ENCODE data around the gene EBP.

EBP gene

GRCh38 chrX:48507246-48507645 is 14.4 kb upstream of the EBP start:
- in situ Hi-C loops (cut with HindIII; ENCODE audit: low pct_ligation_motif_present, low sequenced_read_pairs), result no loop called here
- DNase-seq, result no peak
- H3K27me3 ChIP-seq (replicated peaks), result no peaks in the 10 kb centered on the region
- H3K4me3 ChIP-seq (ENCODE audit: low read depth, low read length), result no peak overlapping the region
- no peaks in the 10 kb centered on the region for H3K36me3 ChIP-seq (replicated peaks)
- no peak for TF ChIP-seq CTCF (IDR thresholded peaks at IDR 0.05; ENCODE audit: low read depth, low read length, missing control alignments)
- no peak overlapping the region for H3K27ac ChIP-seq

GRCh38 chrX:48508400-48509244 is 13.0 kb upstream of the EBP start, which contains the start of gene PORCN:
PORCN (plus strand) TSS chrX:48508992; CDS start chrX:48509821, 829 bp downstream.
- no peak for TF ChIP-seq CTCF (IDR thresholded peaks at IDR 0.05; ENCODE audit: low read depth, low read length, missing control alignments)
- H3K4me3 ChIP-seq (ENCODE audit: low read depth, low read length), result peak within 1 kb of the TSS; percentile 80
- H3K27me3 ChIP-seq (replicated peaks), result no peaks in the 10 kb centered on the region
- in situ Hi-C loops (cut with HindIII; ENCODE audit: low pct_ligation_motif_present, low sequenced_read_pairs), result no loop called here
- H3K27ac ChIP-seq, result peak within 1 kb of the TSS; percentile 70
- peak; percentile 35 for DNase-seq
- no peaks in the 10 kb centered on the region for H3K36me3 ChIP-seq (replicated peaks)

GRCh38 chrX:48509245-48509590 is 12.4 kb upstream of the EBP start:
- in situ Hi-C loops (cut with HindIII; ENCODE audit: low pct_ligation_motif_present, low sequenced_read_pairs), result no loop called here
- no peaks in the 10 kb centered on the region for H3K27me3 ChIP-seq (replicated peaks)
- H3K36me3 ChIP-seq (replicated peaks), result no peaks in the 10 kb centered on the region
- DNase-seq, result no peak
- H3K4me3 ChIP-seq (ENCODE audit: low read depth, low read length), result peak overlapping the region; percentile 80
- TF ChIP-seq CTCF (IDR thresholded peaks at IDR 0.05; ENCODE audit: low read depth, low read length, missing control alignments), result no peak
- peak overlapping the region; percentile 70 for H3K27ac ChIP-seq

DNA sequence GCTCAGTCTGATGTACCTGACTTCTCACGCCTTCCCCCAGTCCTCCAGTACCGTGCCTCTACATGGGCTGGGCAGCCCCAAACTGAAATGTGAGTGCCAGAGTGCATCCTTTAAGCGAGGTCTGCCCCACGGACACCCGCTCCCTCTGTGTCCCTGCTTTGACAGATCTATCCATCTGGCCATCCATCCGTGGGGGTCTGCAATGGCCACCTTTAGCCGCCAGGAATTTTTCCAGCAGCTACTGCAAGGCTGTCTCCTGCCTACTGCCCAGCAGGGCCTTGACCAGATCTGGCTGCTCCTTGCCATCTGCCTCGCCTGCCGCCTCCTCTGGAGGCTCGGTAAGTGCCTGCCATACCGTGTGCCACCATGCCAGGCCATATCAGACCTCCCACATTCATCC is 12.0 kb upstream of the EBP start:
- TF ChIP-seq CTCF (IDR thresholded peaks at IDR 0.05; ENCODE audit: low read depth, low read length, missing control alignments), result no peak
- in situ Hi-C loops (cut with HindIII; ENCODE audit: low pct_ligation_motif_present, low sequenced_read_pairs), result no loop called here
- Histone ChIP-seq H3K36me3 (replicated peaks) (no peaks in the 10 kb centered on the region), H3K4me3 (ENCODE audit: low read depth, low read length) (peak overlapping the region; percentile 80), H3K27me3 (replicated peaks) (no peaks in the 10 kb centered on the region), H3K27ac (no peak overlapping the region)
- DNase-seq, result no peak

- H3K27ac ChIP-seq, result no peak overlapping the region
These were observed 10.0 kb upstream of the EBP start for GRCh38 chrX:48511560-48511959.

More at GRCh38 chrX:48511560-48511959, 10.0 kb upstream of the EBP start:
- H3K36me3 ChIP-seq (replicated peaks), result no peaks in the 10 kb centered on the region
- in situ Hi-C loops (cut with HindIII; ENCODE audit: low pct_ligation_motif_present, low sequenced_read_pairs), result no loop called here
- H3K4me3 ChIP-seq (ENCODE audit: low read depth, low read length), result no peak overlapping the region
- peak; percentile 68 for TF ChIP-seq CTCF (IDR thresholded peaks at IDR 0.05; ENCODE audit: low read depth, low read length, missing control alignments)
- H3K27me3 ChIP-seq (replicated peaks), result no peaks in the 10 kb centered on the region
- DNase-seq, result no peak
